Measurements from ENCODE around the gene NAALADL1.
"Not testable (repeated sequence)": the region's sequence is repeated elsewhere in the genome, so short reads cannot be mapped to it uniquely, and the experiment has no call there.

Gene NAALADL1

GRCh38 chr11:65036931-65037330 is 21.4 kb downstream of the NAALADL1 start:
- no peak for TF ChIP-seq CTCF (IDR thresholded peaks at IDR 0.05; ENCODE audit: control insufficient read depth, insufficient read depth, low read depth, low read length, missing control alignments)
- DNase-seq (ENCODE audit: low read depth), result no peak
- no peak overlapping the region for H3K4me3 ChIP-seq (ENCODE audit: control insufficient read depth, low read depth, low read length)

- no peak for TF ChIP-seq CTCF (IDR thresholded peaks at IDR 0.05; ENCODE audit: control insufficient read depth, insufficient read depth, low read depth, low read length, missing control alignments)
- DNase-seq (ENCODE audit: low read depth), result no peak
Measured at GRCh38 chr11:65035579-65035978, 22.8 kb downstream of the NAALADL1 start.

GRCh38 chr11:65034423-65034822 is 23.9 kb downstream of the NAALADL1 start:
- DNase-seq (ENCODE audit: low read depth), result no peak
- no peak for TF ChIP-seq CTCF (IDR thresholded peaks at IDR 0.05; ENCODE audit: control insufficient read depth, insufficient read depth, low read depth, low read length, missing control alignments)
- H3K4me3 ChIP-seq (ENCODE audit: control insufficient read depth, low read depth, low read length), result no peak overlapping the region

More at GRCh38 chr11:65035579-65035978, 22.8 kb downstream of the NAALADL1 start:
- no peak overlapping the region for H3K4me3 ChIP-seq (ENCODE audit: control insufficient read depth, low read depth, low read length)

GRCh38 chr11:65032216-65032615 is 26.1 kb downstream of the NAALADL1 start:
- DNase-seq (ENCODE audit: low read depth), result no peak
- TF ChIP-seq CTCF (IDR thresholded peaks at IDR 0.05; ENCODE audit: control insufficient read depth, insufficient read depth, low read depth, low read length, missing control alignments), result no peak
- no peak overlapping the region for H3K4me3 ChIP-seq (ENCODE audit: control insufficient read depth, low read depth, low read length)

GRCh38 chr11:65027213-65028067 is 30.9 kb downstream of the NAALADL1 start, which contains the start of gene SNX15:
Gene SNX15 (plus strand): TSS chr11:65027439. CDS start chr11:65027538, 99 bp downstream.
- peak; percentile 68 for TF ChIP-seq CTCF (IDR thresholded peaks at IDR 0.05; ENCODE audit: control insufficient read depth, insufficient read depth, low read depth, low read length, missing control alignments)
- H3K4me3 ChIP-seq (ENCODE audit: control insufficient read depth, low read depth, low read length), result peak within 1 kb of the TSS; percentile 78
- peak; percentile 87 for DNase-seq (ENCODE audit: low read depth)

GRCh38 chr11:65026810-65027209 is 31.5 kb downstream of the NAALADL1 start:
- no peak for DNase-seq (ENCODE audit: low read depth)
- no peak for TF ChIP-seq CTCF (IDR thresholded peaks at IDR 0.05; ENCODE audit: control insufficient read depth, insufficient read depth, low read depth, low read length, missing control alignments)
- peak overlapping the region; percentile 78 for H3K4me3 ChIP-seq (ENCODE audit: control insufficient read depth, low read depth, low read length)

GRCh38 chr11:65023502-65023901 is 34.9 kb downstream of the NAALADL1 start:
- not testable (repeated sequence) for H3K4me3 ChIP-seq (ENCODE audit: control insufficient read depth, low read depth, low read length); DNase-seq (ENCODE audit: low read depth)
